WTC11 (cell line): ENCODE measurements around the gene COL20A1.

Source experiments
- ESRRA ChIP-seq: sonication (generic); formaldehyde crosslinking; IDR thresholded peaks from 2 replicates; pipeline ENCODE4 v1.8.1; 2022; ENCODE audit warnings: mild to moderate bottlenecking, missing genetic modification reagents, borderline replicate concordance
- FOXK1 ChIP-seq: sonication (generic); formaldehyde crosslinking; IDR thresholded peaks from 2 replicates; pipeline ENCODE4 v1.8.0; 2022; ENCODE audit warnings: mild to moderate bottlenecking, moderate library complexity, missing genetic modification reagents
- NR1H2 ChIP-seq: sonication (generic); formaldehyde crosslinking; IDR thresholded peaks from 2 replicates; pipeline ENCODE4 v1.9.0; 2021; ENCODE audit warnings: mild to moderate bottlenecking, moderate library complexity, missing genetic modification reagents
- SP1 ChIP-seq: sonication (generic); formaldehyde crosslinking; conservative IDR thresholded peaks from 2 replicates; pipeline ENCODE4 v1.8.1; 2022; ENCODE audit warnings: missing genetic modification reagents
- ZNF138 ChIP-seq: sonication (generic); formaldehyde crosslinking; conservative IDR thresholded peaks from 2 replicates; pipeline ENCODE4 v1.8.1; 2022; ENCODE audit warnings: mild to moderate bottlenecking, moderate library complexity, missing genetic modification reagents
- TF ChIP-seq, protein P1 (sequence below): fragments of 200-600 bp; IDR thresholded peaks from 2 replicates; pipeline ENCODE4 v1.8.0; 2022; ENCODE audit warnings: antibody characterized with exemption
- TF ChIP-seq, protein P2 (sequence below): sonication (generic); formaldehyde crosslinking; IDR thresholded peaks from 2 replicates; pipeline ENCODE4 v1.8.0; 2022; ENCODE audit warnings: mild to moderate bottlenecking, missing genetic modification reagents
- TF ChIP-seq, protein P3 (sequence below): sonication (generic); formaldehyde crosslinking; IDR thresholded peaks from 2 replicates; pipeline ENCODE4 v1.8.1; 2023; ENCODE audit warnings: mild to moderate bottlenecking, missing genetic modification reagents, borderline replicate concordance
- TF ChIP-seq, protein P4 (sequence below): sonication (generic); formaldehyde crosslinking; IDR thresholded peaks from 2 replicates; pipeline ENCODE4 v1.8.0; 2023; ENCODE audit warnings: missing genetic modification reagents

DNA sequence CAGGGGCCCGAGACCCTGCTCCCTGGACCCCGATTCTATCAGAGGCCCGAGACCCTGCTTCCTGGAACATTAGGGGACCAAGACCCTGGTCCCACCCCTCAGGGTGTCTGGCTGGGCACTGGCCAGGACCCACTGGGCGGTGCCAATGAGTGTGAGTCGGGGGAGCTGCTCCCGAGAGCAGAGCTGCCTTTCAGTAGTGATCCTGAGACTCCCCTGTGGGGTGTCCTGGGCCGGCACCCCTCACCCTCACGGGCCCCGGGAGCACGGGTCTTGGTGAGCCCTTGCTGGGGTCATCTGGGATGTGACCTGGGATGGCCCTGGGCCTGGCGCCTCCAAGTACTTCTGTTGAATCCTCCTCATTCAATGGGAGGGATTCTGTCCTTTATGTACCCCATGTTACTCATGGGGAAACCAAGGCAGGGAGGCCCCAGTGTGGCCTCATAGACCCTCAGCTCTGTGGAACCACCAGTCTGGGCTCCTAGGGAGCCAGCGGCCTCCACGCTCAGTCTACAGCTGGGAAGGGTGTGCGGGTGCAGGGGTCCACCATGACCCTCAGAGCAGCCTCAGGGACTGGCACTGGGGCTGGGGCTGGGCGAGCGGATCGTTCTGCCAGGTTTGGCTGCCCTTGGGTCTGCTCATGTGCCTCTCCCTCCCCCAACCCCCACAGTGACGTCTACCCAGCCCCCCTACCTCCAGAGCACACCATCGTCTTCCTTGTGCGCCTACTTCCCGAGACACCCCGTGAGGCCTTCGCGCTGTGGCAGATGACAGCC, 25.6 kb downstream of the COL20A1 start:
- TF ChIP-seq ESRRA (CRISPR knock-in tag): no peak
- TF ChIP-seq, protein P1, sequence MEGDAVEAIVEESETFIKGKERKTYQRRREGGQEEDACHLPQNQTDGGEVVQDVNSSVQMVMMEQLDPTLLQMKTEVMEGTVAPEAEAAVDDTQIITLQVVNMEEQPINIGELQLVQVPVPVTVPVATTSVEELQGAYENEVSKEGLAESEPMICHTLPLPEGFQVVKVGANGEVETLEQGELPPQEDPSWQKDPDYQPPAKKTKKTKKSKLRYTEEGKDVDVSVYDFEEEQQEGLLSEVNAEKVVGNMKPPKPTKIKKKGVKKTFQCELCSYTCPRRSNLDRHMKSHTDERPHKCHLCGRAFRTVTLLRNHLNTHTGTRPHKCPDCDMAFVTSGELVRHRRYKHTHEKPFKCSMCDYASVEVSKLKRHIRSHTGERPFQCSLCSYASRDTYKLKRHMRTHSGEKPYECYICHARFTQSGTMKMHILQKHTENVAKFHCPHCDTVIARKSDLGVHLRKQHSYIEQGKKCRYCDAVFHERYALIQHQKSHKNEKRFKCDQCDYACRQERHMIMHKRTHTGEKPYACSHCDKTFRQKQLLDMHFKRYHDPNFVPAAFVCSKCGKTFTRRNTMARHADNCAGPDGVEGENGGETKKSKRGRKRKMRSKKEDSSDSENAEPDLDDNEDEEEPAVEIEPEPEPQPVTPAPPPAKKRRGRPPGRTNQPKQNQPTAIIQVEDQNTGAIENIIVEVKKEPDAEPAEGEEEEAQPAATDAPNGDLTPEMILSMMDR: no peak
- no peak for TF ChIP-seq ZNF138 (CRISPR knock-in tag)
- TF ChIP-seq, protein P2, sequence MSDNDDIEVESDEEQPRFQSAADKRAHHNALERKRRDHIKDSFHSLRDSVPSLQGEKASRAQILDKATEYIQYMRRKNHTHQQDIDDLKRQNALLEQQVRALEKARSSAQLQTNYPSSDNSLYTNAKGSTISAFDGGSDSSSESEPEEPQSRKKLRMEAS (CRISPR knock-in tag): no peak
- TF ChIP-seq, protein P3, sequence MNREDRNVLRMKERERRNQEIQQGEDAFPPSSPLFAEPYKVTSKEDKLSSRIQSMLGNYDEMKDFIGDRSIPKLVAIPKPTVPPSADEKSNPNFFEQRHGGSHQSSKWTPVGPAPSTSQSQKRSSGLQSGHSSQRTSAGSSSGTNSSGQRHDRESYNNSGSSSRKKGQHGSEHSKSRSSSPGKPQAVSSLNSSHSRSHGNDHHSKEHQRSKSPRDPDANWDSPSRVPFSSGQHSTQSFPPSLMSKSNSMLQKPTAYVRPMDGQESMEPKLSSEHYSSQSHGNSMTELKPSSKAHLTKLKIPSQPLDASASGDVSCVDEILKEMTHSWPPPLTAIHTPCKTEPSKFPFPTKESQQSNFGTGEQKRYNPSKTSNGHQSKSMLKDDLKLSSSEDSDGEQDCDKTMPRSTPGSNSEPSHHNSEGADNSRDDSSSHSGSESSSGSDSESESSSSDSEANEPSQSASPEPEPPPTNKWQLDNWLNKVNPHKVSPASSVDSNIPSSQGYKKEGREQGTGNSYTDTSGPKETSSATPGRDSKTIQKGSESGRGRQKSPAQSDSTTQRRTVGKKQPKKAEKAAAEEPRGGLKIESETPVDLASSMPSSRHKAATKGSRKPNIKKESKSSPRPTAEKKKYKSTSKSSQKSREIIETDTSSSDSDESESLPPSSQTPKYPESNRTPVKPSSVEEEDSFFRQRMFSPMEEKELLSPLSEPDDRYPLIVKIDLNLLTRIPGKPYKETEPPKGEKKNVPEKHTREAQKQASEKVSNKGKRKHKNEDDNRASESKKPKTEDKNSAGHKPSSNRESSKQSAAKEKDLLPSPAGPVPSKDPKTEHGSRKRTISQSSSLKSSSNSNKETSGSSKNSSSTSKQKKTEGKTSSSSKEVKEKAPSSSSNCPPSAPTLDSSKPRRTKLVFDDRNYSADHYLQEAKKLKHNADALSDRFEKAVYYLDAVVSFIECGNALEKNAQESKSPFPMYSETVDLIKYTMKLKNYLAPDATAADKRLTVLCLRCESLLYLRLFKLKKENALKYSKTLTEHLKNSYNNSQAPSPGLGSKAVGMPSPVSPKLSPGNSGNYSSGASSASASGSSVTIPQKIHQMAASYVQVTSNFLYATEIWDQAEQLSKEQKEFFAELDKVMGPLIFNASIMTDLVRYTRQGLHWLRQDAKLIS (CRISPR knock-in tag): no peak
- TF ChIP-seq, protein P4, sequence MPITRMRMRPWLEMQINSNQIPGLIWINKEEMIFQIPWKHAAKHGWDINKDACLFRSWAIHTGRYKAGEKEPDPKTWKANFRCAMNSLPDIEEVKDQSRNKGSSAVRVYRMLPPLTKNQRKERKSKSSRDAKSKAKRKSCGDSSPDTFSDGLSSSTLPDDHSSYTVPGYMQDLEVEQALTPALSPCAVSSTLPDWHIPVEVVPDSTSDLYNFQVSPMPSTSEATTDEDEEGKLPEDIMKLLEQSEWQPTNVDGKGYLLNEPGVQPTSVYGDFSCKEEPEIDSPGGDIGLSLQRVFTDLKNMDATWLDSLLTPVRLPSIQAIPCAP: no peak
- no peak for TF ChIP-seq NR1H2 (CRISPR knock-in tag)
- no peak for TF ChIP-seq SP1 (CRISPR knock-in tag)
- no peak for TF ChIP-seq FOXK1 (CRISPR knock-in tag)
